Astrocyte (in vitro differentiated cells and primary cell): Measurements from ENCODE around the gene TMEM220.

Source experiments
- EZH2 ChIP-seq: IDR thresholded peaks from 2 replicates; pipeline ENCODE4 v1.6.1; 2012; ENCODE audit warnings: mild to moderate bottlenecking, low read length, inconsistent platforms; ENCODE audit not compliant: insufficient read depth
- TF ChIP-seq, protein P1 (sequence below): IDR thresholded peaks from 2 replicates; pipeline ENCODE4 v1.5.1; 2011; ENCODE audit warnings: low read depth, mild to moderate bottlenecking, inconsistent platforms, low read length, moderate library complexity; ENCODE audit not compliant: insufficient read depth

DNA sequence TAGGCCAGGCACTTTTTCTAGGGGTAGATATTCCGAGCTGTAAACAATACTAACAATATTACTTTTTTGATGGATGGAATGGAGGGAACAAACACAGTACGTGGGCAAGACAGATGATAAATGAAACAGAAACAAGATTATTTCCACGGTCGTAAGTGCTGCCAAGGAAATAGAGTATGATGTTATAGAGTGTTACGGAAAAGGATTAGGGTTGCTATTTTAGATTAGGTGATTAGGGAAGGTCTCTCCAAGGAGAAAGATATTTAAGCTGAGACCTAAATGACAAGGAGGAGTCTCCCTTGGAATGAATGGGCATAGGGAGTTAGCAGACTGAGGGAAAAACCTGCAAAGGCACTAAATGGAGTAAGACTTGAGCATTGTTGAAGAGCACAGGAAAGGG is 24.1 kb downstream of the TMEM220 start:
- TF ChIP-seq, protein P1, sequence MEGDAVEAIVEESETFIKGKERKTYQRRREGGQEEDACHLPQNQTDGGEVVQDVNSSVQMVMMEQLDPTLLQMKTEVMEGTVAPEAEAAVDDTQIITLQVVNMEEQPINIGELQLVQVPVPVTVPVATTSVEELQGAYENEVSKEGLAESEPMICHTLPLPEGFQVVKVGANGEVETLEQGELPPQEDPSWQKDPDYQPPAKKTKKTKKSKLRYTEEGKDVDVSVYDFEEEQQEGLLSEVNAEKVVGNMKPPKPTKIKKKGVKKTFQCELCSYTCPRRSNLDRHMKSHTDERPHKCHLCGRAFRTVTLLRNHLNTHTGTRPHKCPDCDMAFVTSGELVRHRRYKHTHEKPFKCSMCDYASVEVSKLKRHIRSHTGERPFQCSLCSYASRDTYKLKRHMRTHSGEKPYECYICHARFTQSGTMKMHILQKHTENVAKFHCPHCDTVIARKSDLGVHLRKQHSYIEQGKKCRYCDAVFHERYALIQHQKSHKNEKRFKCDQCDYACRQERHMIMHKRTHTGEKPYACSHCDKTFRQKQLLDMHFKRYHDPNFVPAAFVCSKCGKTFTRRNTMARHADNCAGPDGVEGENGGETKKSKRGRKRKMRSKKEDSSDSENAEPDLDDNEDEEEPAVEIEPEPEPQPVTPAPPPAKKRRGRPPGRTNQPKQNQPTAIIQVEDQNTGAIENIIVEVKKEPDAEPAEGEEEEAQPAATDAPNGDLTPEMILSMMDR: no peak
- TF ChIP-seq EZH2: no peak
